Measurements from ENCODE around the gene METTL8.

The METTL8 gene

DNA sequence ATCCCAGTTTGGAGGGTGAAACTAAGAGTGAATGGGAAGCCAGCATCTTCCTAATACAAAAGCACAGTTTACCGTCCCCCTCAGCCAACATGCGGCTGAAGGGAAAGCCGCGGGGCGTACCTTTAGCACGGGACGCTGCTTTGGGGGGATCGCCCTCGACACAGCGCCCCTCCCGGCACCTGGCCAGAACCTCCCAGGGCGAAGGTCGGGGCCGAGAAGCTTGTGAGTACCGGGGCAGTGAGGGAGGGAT lies at the start of gene METTL8:
Gene METTL8, minus strand, starts transcription at position 228 of the 250 bp plus-strand sequence. CDS start 41,805 bp downstream, outside the sequence.
- DNase-seq (ENCODE audit: low spot score): no peak

DNA sequence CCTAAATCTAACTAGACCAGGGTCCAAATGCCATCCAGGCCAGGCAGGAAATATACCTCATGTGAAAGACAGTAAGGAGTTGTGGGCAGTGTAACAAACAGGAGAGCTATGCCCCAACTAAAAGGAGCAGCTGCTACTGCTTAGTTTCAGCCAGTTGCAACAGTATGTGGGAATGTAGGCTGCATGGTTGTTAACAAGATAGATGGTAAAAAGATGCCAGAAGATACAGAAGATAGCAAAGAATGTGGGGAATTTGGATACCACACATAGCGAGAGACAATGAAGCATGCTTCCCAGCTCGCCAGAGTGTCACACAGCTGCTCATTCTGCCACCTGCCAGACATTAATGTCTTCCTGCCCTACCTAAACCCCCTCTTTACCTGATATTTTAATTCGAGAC lies 49.1 kb upstream of the METTL8 start:
- no peak for DNase-seq (ENCODE audit: low spot score)

DNA sequence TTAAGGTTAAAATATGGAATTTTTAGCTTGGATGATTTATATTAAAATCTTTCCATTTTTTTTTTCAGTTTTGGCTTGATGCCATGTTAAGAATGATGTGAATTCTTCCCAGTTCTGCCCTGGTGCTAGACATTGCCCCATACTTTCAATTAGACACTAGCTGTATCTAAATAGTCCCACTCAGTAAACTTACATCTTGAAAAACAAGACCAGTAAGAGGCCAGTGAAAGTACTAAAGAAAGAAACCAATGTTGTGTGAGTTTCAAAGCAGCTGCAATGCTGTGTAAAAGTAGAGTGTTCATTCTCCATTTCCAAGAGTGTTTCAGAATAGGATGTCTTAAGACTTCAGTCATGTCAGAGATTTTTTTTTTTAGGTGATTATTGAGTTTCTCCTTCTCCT lies 48.5 kb upstream of the METTL8 start:
- no peak for DNase-seq (ENCODE audit: low spot score)

DNA sequence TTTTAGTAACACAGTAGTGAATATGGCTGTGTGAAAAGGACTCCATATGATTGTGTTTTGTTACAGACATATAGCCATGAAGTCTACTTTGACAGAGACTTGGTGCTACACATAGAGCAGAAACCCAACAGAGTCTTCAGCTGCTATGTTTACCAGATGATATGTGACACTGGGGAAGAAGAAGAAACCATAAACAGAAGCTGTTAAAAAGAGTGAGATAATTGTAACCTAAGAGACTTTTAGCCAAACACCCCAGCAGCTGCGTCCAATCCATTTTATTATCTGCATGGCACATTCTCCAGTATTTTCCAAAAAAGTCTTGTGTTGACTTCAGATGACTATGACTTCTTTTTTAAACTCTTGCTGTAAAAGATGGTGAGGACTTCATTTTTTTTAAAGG lies 47.1 kb upstream of the METTL8 start:
- DNase-seq (ENCODE audit: low spot score): no peak

- no peak for DNase-seq (ENCODE audit: low spot score)
These were observed 45.5 kb upstream of the METTL8 start for GRCh38 chr2:171479154-171479814.

DNA sequence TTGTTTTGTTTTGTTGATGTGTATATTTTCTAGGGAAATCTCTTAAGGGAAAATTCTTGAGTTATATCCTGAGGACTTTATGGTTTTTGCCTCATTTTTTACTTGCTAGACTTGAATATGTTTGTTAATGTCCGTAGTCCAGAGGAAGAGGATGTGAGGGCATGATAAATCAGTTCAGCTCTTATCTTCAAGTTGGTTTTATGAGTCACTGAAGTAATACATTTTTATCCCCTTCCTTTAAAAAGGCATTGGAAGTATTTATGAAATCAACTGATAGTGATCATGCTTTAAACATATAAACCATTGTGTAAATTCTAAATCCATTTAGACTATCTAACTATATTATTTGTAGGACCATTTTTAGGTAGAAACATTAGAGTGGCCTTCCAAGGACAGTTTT lies 44.6 kb upstream of the METTL8 start:
- DNase-seq (ENCODE audit: low spot score): no peak

DNA sequence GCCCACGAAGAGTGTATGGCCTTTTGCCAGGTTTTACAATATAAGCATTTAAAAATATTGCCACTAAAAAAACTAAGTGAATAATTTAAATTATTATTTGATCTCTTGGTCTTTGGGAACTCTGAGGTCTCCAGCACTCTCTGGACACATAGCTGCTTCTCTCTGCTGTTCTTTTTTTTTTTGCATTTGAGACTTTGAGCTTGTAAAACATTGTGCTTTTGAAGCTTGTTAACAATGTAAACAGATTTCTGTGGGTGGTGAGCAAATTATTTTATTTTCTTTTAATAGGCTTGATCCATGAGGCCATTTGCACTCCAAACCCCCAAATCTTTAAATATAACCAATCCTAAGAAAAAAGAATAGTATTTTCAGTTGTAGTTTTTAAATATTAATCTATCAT lies 42.2 kb upstream of the METTL8 start:
- no peak for DNase-seq (ENCODE audit: low spot score)

- no peak for DNase-seq (ENCODE audit: low spot score)
These were observed 36.3 kb upstream of the METTL8 start for GRCh38 chr2:171470129-171470528.

- DNase-seq (ENCODE audit: low spot score): no peak
These were observed 35.4 kb upstream of the METTL8 start for GRCh38 chr2:171469176-171469575.

DNA sequence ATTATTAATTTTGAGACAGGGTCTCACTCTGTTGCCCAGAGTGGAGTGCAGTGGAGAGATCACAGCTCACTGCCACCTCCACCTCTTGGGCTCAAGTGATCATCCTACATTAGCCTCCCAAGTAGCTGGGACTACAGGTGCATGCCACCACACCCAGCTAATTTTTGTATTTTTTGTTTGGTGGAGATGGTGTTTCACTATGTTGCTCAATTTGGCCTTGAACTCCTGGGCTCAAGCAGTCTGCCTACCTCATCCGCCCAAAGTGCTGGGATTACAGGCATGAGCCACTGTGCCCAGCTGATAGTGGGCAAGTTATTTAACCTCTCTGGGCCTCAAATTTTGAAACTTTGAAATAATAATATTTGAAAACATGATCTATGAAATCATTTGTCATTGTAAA lies 26.7 kb upstream of the METTL8 start:
- no peak for DNase-seq (ENCODE audit: low spot score)

- no peak for DNase-seq (ENCODE audit: low spot score)
These were observed 25.7 kb upstream of the METTL8 start for GRCh38 chr2:171459498-171459897.

- DNase-seq (ENCODE audit: low spot score): no peak
These were observed 19.0 kb upstream of the METTL8 start for GRCh38 chr2:171452773-171453172.

DNA sequence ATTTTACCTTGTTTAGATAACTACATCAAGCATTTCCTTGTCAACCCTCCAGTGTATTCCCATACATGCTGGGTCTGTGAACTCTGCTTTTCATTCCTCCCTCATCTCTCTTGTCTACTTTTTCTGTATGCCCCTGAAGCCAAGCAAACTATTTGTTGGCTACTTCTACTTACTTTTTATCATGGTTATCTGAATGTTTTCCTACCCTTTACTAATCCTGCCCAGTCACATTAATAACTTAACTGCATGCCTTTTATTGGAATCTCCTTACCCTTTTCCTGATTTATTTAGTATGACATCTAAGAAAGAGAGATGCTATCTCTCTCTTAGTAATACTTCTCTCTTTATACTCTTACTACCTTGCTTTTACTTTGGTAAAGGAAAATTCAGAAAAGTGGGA lies 17.3 kb upstream of the METTL8 start:
- no peak for DNase-seq (ENCODE audit: low spot score)

- DNase-seq (ENCODE audit: low spot score): no peak
These were observed 13.9 kb upstream of the METTL8 start for GRCh38 chr2:171447675-171448074.

- no peak for DNase-seq (ENCODE audit: low spot score)
These were observed 7.7 kb upstream of the METTL8 start for GRCh38 chr2:171441470-171441869.

DNA sequence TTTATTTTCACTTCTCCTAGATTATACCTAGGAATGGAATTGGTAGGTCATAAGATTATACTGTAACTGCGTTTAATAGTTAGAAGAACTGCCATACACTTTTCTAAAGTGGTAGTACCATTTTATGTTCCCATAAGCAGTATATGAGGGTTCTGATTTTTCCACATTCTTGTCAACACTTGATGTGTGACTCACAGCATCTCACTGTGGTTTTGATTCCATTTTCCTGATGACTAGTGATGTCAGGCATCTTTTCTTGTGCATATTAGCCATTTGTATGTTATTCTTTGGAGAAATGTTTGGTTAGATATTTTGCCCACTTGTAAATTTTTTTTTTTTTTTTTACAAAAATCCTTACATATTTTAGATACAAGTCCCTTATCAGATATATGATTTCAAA lies 2.5 kb upstream of the METTL8 start:
- no peak for DNase-seq (ENCODE audit: low spot score)

DNA sequence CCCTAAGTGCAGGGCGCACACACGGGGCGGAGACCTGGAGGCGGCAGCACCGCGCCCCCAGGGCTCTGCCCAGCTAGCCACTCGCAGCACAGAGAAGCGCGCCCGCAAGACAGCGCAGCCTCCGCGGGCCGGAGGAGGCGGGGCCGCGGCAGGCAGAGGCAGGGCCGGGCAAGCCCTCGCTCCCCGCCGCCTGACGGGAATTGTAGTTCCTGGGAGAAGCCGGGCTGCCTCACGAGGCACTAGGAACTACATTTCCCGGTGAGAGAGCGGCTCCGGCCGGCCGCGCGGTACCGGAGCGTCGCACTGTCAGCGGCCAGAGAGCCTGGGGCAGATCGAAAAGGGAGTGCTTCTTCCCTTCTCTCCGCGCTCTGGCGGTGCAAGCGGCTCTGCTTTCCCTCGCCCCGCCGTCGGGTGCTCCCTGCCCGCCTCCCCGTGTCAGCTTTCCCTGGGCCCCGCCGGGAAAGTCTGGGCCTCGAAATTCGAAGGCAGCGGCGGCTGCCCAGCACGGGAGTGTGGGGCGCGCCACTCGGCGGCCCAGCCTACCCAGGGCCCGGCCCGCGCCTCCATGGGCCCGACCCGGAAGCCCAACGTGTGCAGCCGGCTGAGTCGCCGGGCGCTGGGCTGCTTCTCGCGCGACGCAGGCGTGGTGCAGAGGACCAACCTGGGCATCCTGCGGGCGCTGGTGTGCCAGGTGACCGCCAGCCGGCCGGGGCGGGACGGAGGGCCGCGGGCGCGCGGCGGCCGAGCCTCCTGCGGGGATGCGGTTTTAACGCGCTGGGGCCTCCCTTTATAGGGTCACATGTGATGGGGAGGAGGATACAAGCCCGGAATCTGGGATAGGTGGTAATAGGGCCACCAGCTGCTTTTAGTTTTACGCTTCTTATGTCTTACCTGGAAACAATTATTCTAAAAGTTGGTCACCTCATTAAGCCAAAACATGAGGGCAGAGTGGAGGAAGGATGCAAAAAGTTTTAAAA lies 511 bp upstream of the METTL8 start, which contains the start of gene DCAF17:
Gene DCAF17, plus strand, starts transcription at position 214 of the 977 bp plus-strand sequence. Its CDS starts 352 bp downstream, at position 566.
- peak; percentile 96 for DNase-seq (ENCODE audit: low spot score)

GRCh38 chr2:171432969-171433762 lies 624 bp downstream of the METTL8 start:
- DNase-seq (ENCODE audit: low spot score): peak; percentile 48

- no peak for DNase-seq (ENCODE audit: low spot score)
These were observed 1.4 kb downstream of the METTL8 start for GRCh38 chr2:171432206-171432968.

GRCh38 chr2:171431677-171432167 lies 2.1 kb downstream of the METTL8 start:
- peak; percentile 49 for DNase-seq (ENCODE audit: low spot score)

GRCh38 chr2:171430516-171431410 lies 3.0 kb downstream of the METTL8 start:
- no peak for DNase-seq (ENCODE audit: low spot score)

All from ecto neural progenitor cell (in vitro differentiated cells).